Fibroblast of the aortic adventitia (primary cell): Measurements from ENCODE around the gene KCP. TPM values are rescaled to one million over a fixed set of nuclear protein-coding genes. Genes with fewer than 3 reads are reported as not detected.

Experiments
- DNase-seq: peaks from one replicate; pipeline ENCODE4 v3.0.0-alpha.2; 2010; ENCODE audit warnings: low read depth
- H3K4me3 ChIP-seq: 2 replicates; pipeline ENCODE4 v1.5.1; 2011; ENCODE audit warnings: low read depth, mild to moderate bottlenecking, control low read depth, low read length, moderate library complexity
- CTCF ChIP-seq: IDR thresholded peaks from 2 replicates; pipeline ENCODE4 v1.5.1; 2011; ENCODE audit warnings: mild to moderate bottlenecking, low read length, control low read depth, inconsistent platforms; ENCODE audit not compliant: insufficient read depth
- total RNA-seq: library from RNA; depleted of rRNA; stranded (reverse); fragments of >200 nt; gene quantifications from 2 replicates; pipeline ENCODE4 v1.2.3, GENCODE V29; 2012; ENCODE audit warnings: low replicate concordance

The KCP gene
- total RNA-seq, 1 donor, result 0.09 TPM

GRCh38 chr7:128895320-128895719 lies 15.2 kb downstream of the KCP start:
- no peak overlapping the region for H3K4me3 ChIP-seq
- no peak for TF ChIP-seq CTCF
- DNase-seq, result no peak

GRCh38 chr7:128894101-128894440 lies 16.4 kb downstream of the KCP start:
- no peak for TF ChIP-seq CTCF
- DNase-seq, result no peak
- no peak overlapping the region for H3K4me3 ChIP-seq

GRCh38 chr7:128893251-128894100 lies 17.0 kb downstream of the KCP start:
- DNase-seq, result no peak
- H3K4me3 ChIP-seq, result no peak overlapping the region
- no peak for TF ChIP-seq CTCF

- no peak for DNase-seq
- no peak overlapping the region for H3K4me3 ChIP-seq
- TF ChIP-seq CTCF, result no peak
Observed at GRCh38 chr7:128892521-128893250, 17.8 kb downstream of the KCP start.

- no peak overlapping the region for H3K4me3 ChIP-seq
- no peak for TF ChIP-seq CTCF
- no peak for DNase-seq
Observed at GRCh38 chr7:128891942-128892269, 18.6 kb downstream of the KCP start.

GRCh38 chr7:128891110-128891941 lies 19.2 kb downstream of the KCP start:
- DNase-seq, result no peak
- no peak overlapping the region for H3K4me3 ChIP-seq
- no peak for TF ChIP-seq CTCF
